ENCODE results near the gene CCDC39. TPM values are rescaled to one million over a fixed set of nuclear protein-coding genes. Genes with fewer than 3 reads are reported as not detected.

CCDC39 gene
- total and polyA plus RNA-seq, 2 experiments from 2014 or later = not detected

DNA sequence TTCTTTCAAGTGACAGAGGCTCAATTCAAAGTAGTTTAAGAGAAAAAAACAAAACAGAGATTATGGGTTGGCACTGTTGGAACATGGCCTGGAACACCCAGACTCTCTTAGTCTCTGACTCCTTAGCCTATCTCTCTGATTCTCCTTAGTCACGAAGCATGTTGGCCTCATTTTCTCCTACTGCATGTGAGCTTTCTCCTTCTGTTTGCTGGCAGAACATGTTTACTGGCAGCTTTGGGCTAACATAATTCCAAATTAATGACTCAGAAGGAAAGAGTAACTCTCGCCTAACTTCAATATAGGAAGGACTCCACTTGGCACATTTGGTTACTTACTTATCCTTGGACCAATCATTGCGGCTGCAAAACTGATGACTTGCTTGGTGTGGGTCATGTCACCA lies 21.7 kb upstream of the CCDC39 start:
- Histone ChIP-seq H3K36me3 (no peaks in the 10 kb centered on the region), H3K4me3 (no peak overlapping the region), H3K27me3 (no peaks in the 10 kb centered on the region), H3K4me1 (ENCODE audit: low read depth) (no peaks in the 10 kb centered on the region), H3K9me3 (ENCODE audit: low read depth) (no peaks in the 10 kb centered on the region), H3K27ac (no peak overlapping the region)
- no peak for DNase-seq (ENCODE audit: low read depth in 1 of 2, low spot score in 1 of 2)
- TF ChIP-seq CTCF (IDR thresholded peaks at IDR 0.05; ENCODE audit: low read depth, low read length) = no peak

DNA sequence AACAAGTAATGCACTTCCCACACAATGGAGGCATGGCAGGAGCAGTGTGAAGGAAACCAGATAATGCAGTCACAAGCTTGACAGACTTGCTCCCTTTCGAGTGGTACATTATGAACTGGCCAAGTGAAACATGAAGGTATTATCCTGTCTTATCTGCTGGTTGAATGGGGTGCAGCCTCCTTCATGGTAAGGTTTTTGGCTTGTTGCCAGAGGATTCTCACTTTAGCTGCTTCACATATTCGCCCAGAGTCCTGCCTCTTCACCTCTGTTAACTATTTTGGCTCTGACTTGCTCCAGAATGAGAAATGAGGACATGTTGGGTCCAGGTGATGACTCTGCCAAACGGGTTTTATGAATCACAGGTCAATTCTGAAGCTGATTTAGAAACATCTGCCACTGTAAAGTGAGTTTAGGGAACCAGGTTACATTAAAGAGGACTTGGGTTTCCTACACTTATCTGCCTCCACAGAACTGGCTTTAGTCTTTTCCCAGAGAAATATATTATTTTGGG lies 19.5 kb upstream of the CCDC39 start:
- DNase-seq (ENCODE audit: low read depth in 1 of 2, low spot score in 1 of 2) = no peak
- Histone ChIP-seq H3K27ac (no peak overlapping the region), H3K4me3 (no peak overlapping the region), H3K36me3 (no peaks in the 10 kb centered on the region), H3K9me3 (ENCODE audit: low read depth) (no peaks in the 10 kb centered on the region), H3K27me3 (no peaks in the 10 kb centered on the region), H3K4me1 (ENCODE audit: low read depth) (no peaks in the 10 kb centered on the region)
- TF ChIP-seq CTCF (IDR thresholded peaks at IDR 0.05; ENCODE audit: low read depth, low read length) = no peak

- H3K27ac ChIP-seq = no peak overlapping the region
- H3K9me3 ChIP-seq (ENCODE audit: low read depth) = no peaks in the 10 kb centered on the region
- no peak for TF ChIP-seq CTCF (IDR thresholded peaks at IDR 0.05; ENCODE audit: low read depth, low read length)
- no peaks in the 10 kb centered on the region for H3K4me1 ChIP-seq (ENCODE audit: low read depth)
- no peak overlapping the region for H3K4me3 ChIP-seq
- no peaks in the 10 kb centered on the region for H3K36me3 ChIP-seq
- DNase-seq (ENCODE audit: low read depth in 1 of 2, low spot score in 1 of 2) = no peak
- H3K27me3 ChIP-seq = no peaks in the 10 kb centered on the region
Measured at GRCh38 chr3:180694321-180694720, 15.0 kb upstream of the CCDC39 start.

DNA sequence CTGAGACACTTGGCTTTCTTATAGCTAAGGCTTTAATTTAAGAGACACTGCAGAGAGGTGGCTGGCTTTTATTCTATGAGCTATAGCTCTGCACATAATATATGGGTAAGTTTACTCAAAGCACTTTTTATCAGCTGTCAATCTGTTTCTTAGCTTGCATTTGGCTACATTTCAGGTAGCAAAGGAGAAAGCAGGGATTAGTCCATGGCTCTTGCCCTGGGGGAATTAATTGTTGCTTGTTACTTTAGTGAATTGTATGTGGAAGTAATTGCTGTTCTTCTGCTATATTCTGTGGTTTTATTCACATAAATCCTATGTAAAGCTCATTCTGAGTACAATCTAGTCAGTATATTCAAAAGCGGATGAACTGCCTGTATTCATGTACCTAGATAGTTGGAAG lies 14.4 kb upstream of the CCDC39 start:
- no peak for DNase-seq (ENCODE audit: low read depth in 1 of 2, low spot score in 1 of 2)
- TF ChIP-seq CTCF (IDR thresholded peaks at IDR 0.05; ENCODE audit: low read depth, low read length) = no peak
- no peaks in the 10 kb centered on the region for H3K9me3 ChIP-seq (ENCODE audit: low read depth)

DNA sequence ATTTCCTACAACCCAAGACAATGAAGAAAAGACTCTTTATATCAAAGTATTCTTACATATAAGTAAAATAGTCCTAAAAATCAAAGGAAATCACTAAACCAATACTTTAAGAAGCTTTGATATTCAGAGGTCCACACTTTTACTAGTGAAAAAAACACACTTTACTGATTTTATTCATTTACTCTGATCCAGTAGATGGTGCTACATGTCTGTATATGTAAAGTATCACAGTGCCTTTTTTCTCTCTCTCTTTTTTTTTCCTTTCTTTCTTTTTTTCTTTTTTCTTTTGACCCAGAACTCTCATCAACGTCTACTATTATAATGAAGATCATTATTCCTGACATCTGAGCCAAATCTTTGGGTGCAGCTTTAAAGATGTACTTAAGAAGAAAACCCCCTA lies 10.8 kb upstream of the CCDC39 start:
- no peak for DNase-seq (ENCODE audit: low read depth in 1 of 2, low spot score in 1 of 2)
- Histone ChIP-seq H3K27me3 (no peaks in the 10 kb centered on the region), H3K4me3 (no peak overlapping the region), H3K9me3 (ENCODE audit: low read depth) (no peaks in the 10 kb centered on the region), H3K4me1 (ENCODE audit: low read depth) (no peaks in the 10 kb centered on the region), H3K27ac (no peak overlapping the region), H3K36me3 (no peaks in the 10 kb centered on the region)
- no peak for TF ChIP-seq CTCF (IDR thresholded peaks at IDR 0.05; ENCODE audit: low read depth, low read length)

More for the DNA sequence above, 14.4 kb upstream of the CCDC39 start:
- no peaks in the 10 kb centered on the region for H3K27me3 ChIP-seq
- H3K4me1 ChIP-seq (ENCODE audit: low read depth) = no peaks in the 10 kb centered on the region
- H3K36me3 ChIP-seq = no peaks in the 10 kb centered on the region
- no peak overlapping the region for H3K27ac ChIP-seq
- no peak overlapping the region for H3K4me3 ChIP-seq

DNA sequence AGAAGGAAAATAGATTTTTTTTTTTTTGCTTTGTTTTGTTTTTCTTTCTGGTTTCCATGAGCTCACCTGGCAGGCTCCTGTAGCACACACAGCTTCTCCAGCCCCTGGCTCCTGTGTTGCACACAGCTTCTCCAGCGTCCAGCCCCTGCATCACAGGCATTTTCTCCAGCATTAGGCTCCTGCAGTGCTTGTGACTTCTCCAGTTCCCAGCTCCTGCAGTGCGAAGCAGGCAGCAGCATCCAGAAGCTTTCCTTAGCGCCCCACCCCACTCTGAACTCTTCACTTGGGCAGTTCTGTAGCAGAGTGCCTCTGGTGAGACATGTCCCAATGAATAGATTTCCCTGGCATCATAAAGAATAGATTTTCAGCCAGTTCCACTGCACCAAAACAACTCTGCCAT lies 5.5 kb upstream of the CCDC39 start:
- Histone ChIP-seq H3K4me1 (ENCODE audit: low read depth) (no peaks in the 10 kb centered on the region), H3K36me3 (no peaks in the 10 kb centered on the region), H3K4me3 (no peak overlapping the region), H3K27me3 (no peaks in the 10 kb centered on the region), H3K27ac (no peak overlapping the region), H3K9me3 (ENCODE audit: low read depth) (no peaks in the 10 kb centered on the region)
- DNase-seq (ENCODE audit: low read depth in 1 of 2, low spot score in 1 of 2) = no peak
- TF ChIP-seq CTCF (IDR thresholded peaks at IDR 0.05; ENCODE audit: low read depth, low read length) = no peak
